GM19467 (cell line): ENCODE data around the gene EHMT1.
"Not testable (repeated sequence)": the region's sequence is repeated elsewhere in the genome, so short reads cannot be mapped to it uniquely, and the experiment has no call there.

Experiments
- ATAC-seq: cut with Tn5 transposase; IDR thresholded peaks from one replicate; pipeline ENCODE4 v1.9.1; 2021; ENCODE audit warnings: mild to moderate bottlenecking, moderate library complexity; ENCODE audit not compliant: unreplicated experiment

EHMT1 gene

GRCh38 chr9:137590123-137590468 lies 28.7 kb upstream of the EHMT1 start:
- ATAC-seq = no peak

- peak; percentile 80 for ATAC-seq
Measured at GRCh38 chr9:137590469-137591383, 28.1 kb upstream of the EHMT1 start, which contains the start of gene ZMYND19. Gene ZMYND19 (minus strand): TSS chr9:137590512. CDS start chr9:137590263, 249 bp downstream.

GRCh38 chr9:137592767-137593166 lies 26.0 kb upstream of the EHMT1 start:
- no peak for ATAC-seq

- ATAC-seq = no peak
Measured at GRCh38 chr9:137593176-137593575, 25.6 kb upstream of the EHMT1 start.

GRCh38 chr9:137596577-137596976 lies 22.2 kb upstream of the EHMT1 start:
- ATAC-seq = not testable (repeated sequence)

- no peak for ATAC-seq
Measured at GRCh38 chr9:137598943-137599342, 19.9 kb upstream of the EHMT1 start.

- ATAC-seq = no peak
Measured at GRCh38 chr9:137602661-137603060, 16.1 kb upstream of the EHMT1 start.

- no peak for ATAC-seq
Measured at GRCh38 chr9:137603879-137604278, 14.9 kb upstream of the EHMT1 start.

- ATAC-seq = no peak
Measured at GRCh38 chr9:137604345-137605086, 14.3 kb upstream of the EHMT1 start.

GRCh38 chr9:137605121-137606004 lies 13.4 kb upstream of the EHMT1 start, which contains the start of gene ARRDC1:
Gene ARRDC1 (plus strand): TSS chr9:137605686. CDS start chr9:137605718, 32 bp downstream.
- peak; percentile 68 for ATAC-seq

GRCh38 chr9:137606005-137606621 lies 12.7 kb upstream of the EHMT1 start:
- ATAC-seq = peak; percentile 10

GRCh38 chr9:137606734-137607138 lies 12.1 kb upstream of the EHMT1 start:
- ATAC-seq = no peak

- no peak for ATAC-seq
Measured at GRCh38 chr9:137607141-137607857, 11.5 kb upstream of the EHMT1 start.

- no peak for ATAC-seq
Measured at GRCh38 chr9:137610944-137611343, 7.9 kb upstream of the EHMT1 start.

- ATAC-seq = no peak
Measured at GRCh38 chr9:137611623-137612609, 6.9 kb upstream of the EHMT1 start.

GRCh38 chr9:137612741-137613142 lies 6.1 kb upstream of the EHMT1 start:
- no peak for ATAC-seq

- ATAC-seq = no peak
Measured at GRCh38 chr9:137613259-137613658, 5.5 kb upstream of the EHMT1 start.

- ATAC-seq = no peak
Measured at GRCh38 chr9:137613738-137614523, 4.9 kb upstream of the EHMT1 start.
